ENCODE measurements around the gene RARG.
"Not testable (repeated sequence)": the region's sequence is repeated elsewhere in the genome, so short reads cannot be mapped to it uniquely, and the experiment has no call there.

Gene RARG

DNA sequence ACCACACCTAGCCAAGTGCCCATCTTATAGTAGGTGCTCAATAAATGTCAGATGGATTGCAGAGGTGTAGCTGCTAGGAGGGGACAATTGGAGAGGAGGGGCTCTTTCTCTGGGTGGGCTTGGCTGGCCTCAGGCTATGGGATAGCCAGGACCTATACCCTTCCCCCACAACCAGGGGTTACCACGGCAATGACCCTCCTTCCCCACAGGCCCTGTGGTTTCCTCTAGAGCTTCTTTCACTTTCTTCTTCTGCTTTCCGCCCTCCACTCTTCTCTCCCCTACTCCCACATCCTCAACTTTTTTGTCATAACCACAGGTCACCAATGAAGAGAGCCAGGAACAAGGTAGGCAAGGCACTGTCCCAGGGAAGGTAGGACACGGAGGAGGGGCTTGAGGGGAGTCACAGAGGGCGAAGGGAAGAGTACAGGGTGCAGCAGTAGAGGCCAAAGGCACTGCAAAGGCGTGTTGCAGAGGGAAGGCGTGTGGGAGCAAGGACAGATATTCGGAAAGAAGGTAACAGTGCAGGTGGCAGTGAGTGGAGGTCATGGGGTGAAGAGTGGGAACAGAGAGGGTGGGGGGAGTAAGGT is 23.0 kb downstream of the RARG start:
- no peak for DNase-seq (ENCODE audit: low spot score)

DNA sequence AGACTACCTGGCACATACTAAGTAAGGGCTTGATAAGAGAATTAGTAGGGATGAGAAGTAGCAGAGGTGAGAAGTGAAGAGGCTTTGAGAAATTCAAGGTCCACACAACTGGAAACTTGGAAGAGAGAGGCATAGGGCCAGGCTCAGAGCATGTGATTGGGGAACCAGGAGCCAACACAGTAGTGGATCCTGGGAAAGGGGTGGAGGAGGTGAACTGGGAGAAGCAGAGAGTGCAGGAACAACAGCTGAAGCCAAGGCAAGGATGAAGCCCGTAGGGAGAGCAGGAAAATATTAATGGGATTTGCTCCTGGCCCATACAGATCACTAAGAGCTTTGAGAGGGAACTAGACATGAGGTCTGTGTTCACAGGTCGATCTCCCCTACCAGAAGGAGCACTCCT is 23.6 kb downstream of the RARG start:
- DNase-seq (ENCODE audit: low spot score), result no peak

GRCh38 chr12:53207042-53207441 is 25.0 kb downstream of the RARG start, which contains the start of gene ITGB7:
TSS of gene ITGB7 (minus strand) at chr12:53207251. CDS start at chr12:53200443, 6,808 bp downstream.
- DNase-seq (ENCODE audit: low spot score), result no peak

DNA sequence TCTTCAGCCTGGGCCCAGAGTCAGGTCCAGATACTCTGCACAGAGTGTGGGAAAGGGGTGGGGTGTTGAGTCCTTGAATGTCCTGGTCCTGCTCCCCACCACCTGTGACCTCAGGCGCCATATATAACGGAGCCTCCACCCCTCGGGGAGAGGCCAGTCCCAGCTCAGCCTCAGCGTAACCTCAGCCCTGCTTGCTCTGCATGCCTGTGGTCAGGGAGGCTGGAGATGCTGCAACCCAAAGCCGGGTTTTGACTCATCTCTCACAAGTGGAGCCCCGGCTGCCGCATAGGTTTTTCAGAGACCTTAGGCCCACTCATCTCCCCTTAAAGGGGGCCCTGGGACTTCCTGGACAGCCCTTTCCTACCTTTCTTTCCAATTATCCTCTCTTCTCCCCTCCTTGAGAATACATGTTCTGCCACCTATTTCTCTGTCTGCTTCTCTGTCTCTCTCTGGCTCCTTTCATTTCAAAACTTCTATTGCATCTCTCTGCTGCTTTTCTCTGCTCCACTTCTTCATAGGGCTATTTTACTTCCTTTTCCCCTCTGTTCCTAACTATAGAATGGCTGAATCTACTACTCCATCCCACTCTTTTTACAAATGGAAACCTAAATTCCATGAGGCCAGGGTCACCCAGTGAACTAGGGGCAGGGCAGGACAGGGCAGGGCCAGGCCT is 26.1 kb downstream of the RARG start:
- DNase-seq (ENCODE audit: low spot score), result no peak

- no peak for DNase-seq (ENCODE audit: low spot score)
Observed at GRCh38 chr12:53204351-53204750, 27.7 kb downstream of the RARG start.

DNA sequence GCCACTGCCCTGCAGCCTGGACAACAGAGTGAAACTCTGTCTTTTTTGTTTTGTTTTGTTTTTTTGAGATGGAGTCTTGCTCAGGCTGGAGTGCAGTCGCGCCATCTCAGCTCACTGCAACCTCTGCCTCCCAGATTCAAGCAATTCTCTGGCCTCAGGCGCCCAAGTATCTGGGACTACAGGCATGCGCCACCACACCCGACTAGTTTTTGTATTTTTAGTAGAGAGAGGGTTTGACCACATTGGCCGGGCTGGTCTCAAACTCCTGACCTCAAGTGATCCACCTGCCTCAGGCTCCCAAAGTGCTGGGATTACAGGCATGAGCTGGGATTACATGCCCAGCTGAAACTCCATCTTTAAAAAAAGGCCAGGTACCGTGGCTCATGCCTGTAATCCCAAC is 29.7 kb downstream of the RARG start:
- DNase-seq (ENCODE audit: low spot score), result not testable (repeated sequence)

GRCh38 chr12:53201639-53202038 is 30.4 kb downstream of the RARG start:
- no peak for DNase-seq (ENCODE audit: low spot score)

- no peak for DNase-seq (ENCODE audit: low spot score)
Observed at GRCh38 chr12:53201177-53201541, 30.9 kb downstream of the RARG start.

DNA sequence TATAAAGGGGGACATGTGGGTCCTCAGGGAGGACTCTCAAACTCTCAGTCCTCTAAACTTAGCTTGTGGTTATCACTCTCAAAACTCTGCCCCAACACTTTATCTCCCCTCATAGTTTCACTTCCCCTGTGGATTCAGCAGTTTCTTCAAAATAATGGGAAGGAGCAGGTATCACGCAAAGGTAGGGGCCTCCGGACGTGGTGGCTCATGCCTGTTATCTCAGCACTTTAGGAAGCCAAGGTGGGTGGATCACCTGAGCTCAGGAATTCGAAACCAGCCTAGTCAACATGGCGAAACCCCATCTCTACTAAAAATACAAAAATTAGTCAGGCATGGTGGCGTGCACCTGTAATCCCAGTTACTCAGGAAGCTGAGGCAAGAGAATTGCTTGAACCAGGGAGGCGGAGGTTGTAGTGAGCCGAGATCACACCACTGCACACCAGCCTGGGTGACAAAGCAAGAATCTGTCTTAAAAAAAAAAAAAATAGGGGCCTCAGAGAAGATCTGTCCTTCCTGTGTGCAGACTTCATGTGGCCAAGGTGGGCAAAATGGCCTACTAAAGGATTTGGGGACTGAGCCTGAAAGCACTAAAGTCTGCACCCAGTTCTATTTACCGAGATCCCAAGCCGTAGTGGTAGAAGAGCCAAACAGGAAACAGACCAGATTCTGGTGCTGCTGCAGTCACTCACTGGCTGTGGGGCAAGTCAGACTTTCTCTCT is 31.4 kb downstream of the RARG start:
- DNase-seq (ENCODE audit: low spot score), result no peak

DNA sequence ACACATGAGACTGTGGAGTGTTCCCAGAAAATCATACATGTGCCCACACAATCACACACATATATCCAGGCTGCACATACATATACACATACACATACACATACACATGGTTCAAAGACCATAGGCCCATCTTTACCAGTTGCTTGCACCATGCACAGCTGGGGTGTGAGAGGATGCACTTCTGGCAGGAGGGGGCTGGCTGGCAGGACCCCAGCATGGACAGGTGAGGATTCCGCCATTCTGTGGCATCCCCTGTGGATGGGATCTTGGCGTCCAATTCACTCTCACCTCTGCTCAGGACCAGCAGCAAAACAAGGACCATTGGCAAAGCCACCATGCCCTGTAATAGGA is 31.9 kb downstream of the RARG start:
- no peak for DNase-seq (ENCODE audit: low spot score)

DNA sequence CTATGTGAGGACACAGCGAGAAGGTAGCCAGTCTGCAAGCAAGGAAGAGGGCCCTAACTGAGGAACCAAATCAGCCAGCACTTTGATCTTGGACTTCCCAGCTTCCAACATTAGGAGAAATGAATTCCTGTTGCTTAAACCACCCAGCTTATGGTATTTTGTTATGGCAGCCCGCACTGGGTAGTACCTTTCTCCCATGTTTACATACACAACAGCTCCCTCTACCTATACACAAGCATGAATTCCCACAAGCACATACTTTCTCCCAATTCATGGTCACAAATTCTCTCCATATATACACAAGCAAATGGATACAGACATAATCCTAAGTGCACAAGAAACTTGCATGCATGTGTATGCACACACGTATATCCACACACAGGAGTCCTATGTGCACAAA is 32.3 kb downstream of the RARG start:
- DNase-seq (ENCODE audit: low spot score), result no peak

DNA sequence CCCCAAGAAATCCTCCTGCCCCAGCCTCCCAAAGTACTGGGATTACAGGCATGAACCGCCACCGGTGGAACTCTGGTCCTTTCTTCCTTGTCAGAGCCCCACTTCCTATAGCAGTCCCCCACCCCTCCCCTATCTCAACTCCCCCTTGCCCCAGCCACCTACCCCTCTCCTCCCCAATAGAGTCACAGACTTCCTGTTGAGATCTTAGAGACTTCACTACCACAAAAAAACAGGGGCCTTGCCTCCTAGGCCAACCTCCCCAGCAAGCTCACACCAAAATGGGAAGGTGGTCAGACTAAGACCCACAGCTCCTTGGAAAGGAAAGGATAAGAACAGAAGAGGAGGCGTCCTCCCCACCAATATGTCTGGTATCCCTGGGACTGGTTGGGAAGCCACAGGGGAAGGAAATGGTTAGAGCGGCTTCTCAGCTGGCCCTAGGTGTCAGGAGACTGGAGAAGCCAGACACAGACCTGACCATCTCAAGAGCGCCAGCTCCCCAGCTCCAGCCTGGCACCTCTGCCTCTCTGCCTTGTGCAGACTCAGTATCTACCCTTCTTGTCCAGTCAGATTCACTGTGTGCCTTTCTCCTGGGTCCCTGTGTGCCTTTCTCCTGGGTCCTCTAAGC is 33.4 kb downstream of the RARG start:
- DNase-seq (ENCODE audit: low spot score), result no peak

DNA sequence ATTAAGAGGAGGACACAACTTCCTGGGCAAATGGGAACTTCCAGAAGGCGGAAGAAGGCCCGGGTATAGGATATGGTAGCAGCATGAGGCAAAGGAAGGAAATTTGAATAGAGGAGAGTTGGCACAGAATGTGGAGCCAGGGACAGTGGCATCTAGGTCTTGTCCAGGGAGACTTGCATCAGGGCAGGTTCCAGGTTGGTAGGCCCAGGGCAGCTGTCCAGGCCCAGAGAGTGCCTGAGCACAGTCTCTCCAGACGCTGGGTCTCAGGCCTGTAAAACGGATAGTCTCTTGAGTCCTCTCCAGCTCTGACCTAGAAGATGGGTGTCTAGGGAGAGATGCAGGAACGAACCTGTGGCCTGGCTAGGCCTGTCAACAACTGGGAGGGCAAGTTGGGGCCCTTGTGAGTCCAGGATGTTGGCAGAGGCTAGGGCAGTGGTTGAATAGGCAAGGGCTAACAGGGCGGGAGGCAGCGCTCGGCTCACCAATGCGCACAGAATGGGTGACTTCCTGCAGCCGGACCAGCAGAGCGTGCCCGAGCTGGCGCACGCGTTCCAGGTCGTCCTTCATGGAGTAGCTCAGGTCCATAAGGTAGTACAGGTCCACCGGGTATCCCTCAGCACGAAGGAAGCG is 34.9 kb downstream of the RARG start:
- no peak for DNase-seq (ENCODE audit: low spot score)

DNA sequence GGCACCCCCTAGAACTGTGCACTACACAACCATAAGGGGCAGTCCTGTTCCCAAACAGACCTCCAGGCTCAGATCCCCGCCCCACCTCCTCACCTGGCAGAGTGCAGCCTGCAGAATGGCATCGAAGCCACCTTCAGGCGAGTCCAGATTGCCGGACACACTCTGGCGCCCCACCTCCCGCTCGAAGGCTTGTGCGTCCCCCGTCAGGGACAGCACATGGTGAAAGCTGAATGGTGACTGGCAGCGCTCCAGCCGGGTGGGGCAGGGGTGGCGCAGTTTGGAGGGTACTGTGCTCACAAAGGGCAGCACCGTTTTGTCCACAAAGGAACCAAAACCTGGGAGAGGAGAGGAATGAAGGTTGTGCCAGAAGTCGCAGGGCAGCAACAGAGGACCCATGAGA is 35.5 kb downstream of the RARG start:
- DNase-seq (ENCODE audit: low spot score), result no peak

DNA sequence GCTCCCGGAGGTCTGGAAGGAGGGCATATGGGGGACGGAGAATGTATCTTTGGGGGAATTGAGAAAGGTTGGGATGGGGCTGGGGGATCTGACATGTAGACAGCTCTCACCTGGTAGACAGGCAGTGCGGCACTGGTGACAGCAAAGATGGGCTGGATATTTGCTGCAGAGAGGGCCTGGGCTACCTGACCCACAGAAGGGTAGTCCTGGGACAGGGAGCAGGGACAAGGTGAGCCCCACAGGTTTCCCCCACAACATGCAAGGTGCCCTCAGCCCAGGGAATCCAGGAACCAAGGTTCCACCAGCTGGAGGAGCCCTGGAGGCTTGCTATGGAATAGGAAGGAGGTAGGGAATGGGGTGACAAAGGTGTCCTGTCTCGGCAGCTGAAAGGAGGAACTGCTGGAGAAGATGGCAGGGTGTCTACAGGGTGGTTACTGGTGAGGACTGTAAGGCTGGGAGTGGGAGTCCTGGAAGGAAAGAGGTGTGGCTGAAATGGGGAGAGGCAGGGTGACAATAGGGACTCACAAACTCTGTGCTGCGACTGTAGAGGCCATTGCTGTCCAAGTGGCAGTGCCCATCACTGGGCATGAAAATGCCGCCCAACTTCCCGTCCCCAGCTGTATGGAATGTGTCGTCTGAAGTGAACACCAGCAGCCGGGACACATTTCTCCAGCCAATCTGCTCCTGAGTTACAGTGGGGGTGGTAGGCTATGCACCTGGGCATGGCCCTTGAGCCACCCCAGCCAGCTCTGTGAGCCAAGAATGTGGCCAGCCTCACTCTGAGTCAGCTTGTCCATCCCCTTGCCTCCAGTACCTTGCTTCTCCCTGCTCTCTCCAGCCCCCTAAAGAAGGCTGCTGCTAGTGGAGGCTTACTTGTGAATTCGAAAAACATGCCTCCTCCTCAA is 36.2 kb downstream of the RARG start:
- DNase-seq (ENCODE audit: low spot score), result no peak

DNA sequence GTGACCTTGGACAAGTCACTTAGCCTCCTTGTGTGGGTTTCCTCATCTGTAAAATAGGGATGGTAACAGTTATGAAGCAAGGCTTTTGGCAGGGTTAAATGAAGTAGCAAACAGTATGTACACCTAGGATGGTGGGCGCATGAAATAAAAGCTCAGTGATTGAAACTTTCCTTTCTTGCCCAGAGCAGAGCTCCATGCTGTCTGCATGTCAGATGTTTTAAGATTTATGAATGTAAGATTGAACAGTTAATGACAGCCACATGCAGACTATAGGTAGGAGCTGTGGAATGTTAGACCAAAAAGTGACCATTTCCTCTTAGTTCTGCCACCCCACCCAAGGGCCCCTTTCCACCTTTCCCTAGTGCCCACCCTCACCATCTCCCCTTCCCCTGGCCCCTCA is 37.0 kb downstream of the RARG start:
- no peak for DNase-seq (ENCODE audit: low spot score)

DNA sequence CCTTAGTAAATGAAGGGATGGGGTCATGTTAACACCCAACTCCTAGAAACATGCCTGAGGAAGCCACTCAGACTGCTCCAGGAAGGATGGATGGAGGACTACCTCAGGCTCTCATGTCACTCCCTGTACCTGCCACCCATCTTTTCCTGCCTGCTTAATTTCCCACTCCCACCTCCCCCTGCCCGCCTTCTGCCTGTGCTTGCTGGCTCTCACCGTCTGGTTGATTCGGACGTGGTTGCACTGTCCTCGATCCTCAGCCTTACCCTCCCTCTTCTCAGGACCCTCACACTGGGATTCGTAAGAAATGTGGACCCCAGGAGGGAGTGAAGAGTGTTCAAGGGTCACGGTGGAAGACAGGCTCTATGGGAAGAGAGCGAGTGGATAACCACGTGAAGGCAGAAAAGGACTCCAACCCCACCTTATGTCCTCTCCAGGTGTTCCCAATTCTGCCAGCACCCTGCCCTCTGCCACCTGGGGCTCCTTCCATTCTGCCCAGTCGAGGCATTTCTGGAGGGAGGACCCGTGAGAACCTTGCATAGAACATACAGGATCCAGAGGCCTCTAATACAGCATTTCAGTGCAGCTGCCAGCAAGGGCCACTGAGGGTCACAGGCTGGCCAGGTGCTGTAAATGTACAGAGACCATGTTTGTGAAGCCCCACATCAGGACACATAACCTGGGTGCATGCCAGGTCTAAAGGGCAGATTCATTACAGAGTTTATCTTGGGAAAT is 37.9 kb downstream of the RARG start:
- DNase-seq (ENCODE audit: low spot score), result no peak

DNA sequence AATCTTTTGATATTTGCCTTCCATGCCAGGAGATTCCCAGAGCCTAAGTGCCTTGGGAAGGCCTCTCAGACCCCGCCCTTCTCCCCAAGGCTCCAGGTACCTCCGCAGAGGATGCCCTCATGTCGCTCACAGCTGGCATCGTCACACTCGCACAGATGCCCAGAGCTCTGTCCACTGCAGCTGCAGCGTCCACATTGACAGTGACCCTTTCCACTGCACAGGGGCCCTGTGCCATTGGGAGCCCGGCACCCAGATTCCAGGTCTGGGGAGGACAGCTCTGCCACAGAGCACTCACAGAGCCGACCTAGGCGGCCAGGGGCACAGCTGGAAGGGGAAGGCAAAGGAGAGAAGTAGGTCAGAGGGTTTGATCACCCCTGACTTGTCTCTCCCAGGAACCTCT is 39.0 kb downstream of the RARG start:
- no peak for DNase-seq (ENCODE audit: low spot score)

GRCh38 chr12:53192531-53193021 is 39.4 kb downstream of the RARG start:
- DNase-seq (ENCODE audit: low spot score), result no peak

GRCh38 chr12:53191885-53192530 is 40.0 kb downstream of the RARG start:
- DNase-seq (ENCODE audit: low spot score), result no peak
